Neural cell (in vitro differentiated cells): ENCODE data around the gene POU2AF3. TPM values are rescaled to one million over a fixed set of nuclear protein-coding genes. Genes with fewer than 3 reads are reported as not detected.

Experiments
- H2AFZ ChIP-seq: fragments of 200-600, 300-800 bp; sonication (generic), shearing (Covaris generic); 2 replicates; pipeline ENCODE4 v1.6.0; 2014; ENCODE audit warnings: low read depth, mild to moderate bottlenecking, antibody characterized with exemption, low read length, moderate library complexity
- H3F3A ChIP-seq: fragments of 200-600 bp; shearing (Covaris generic); 2 replicates; pipeline ENCODE4 v1.6.1; 2016; ENCODE audit warnings: mild to moderate bottlenecking, moderate library complexity, mixed read lengths, antibody characterized with exemption, low read length; ENCODE audit not compliant: insufficient read depth, poor library complexity, severe bottlenecking
- H3K27ac ChIP-seq: fragments of 200-600, 300-800 bp; sonication (generic), shearing (Covaris generic); 2 replicates; pipeline ENCODE4 v1.5.1; 2014; ENCODE audit warnings: mild to moderate bottlenecking, low read length, moderate library complexity
- H3K27me3 ChIP-seq: fragments of 300-800, 200-600 bp; sonication (generic), shearing (Covaris generic); 2 replicates; pipeline ENCODE4 v1.6.0; 2014; ENCODE audit warnings: mild to moderate bottlenecking, low read depth, low read length, moderate library complexity; ENCODE audit not compliant: insufficient read depth
- H3K36me3 ChIP-seq: fragments of 300-800, 200-600 bp; sonication (generic), shearing (Covaris generic); 2 replicates; pipeline ENCODE4 v1.5.1; 2014; ENCODE audit warnings: mild to moderate bottlenecking, antibody characterized with exemption, low read length, moderate library complexity; ENCODE audit not compliant: insufficient read depth
- H3K4me2 ChIP-seq: fragments of 300-800, 200-600 bp; sonication (generic), shearing (Covaris generic); 2 replicates; pipeline ENCODE4 v1.6.0; 2014; ENCODE audit warnings: mild to moderate bottlenecking, low read length
- H3K4me3 ChIP-seq: fragments of 300-800, 200-600 bp; sonication (generic), shearing (Covaris generic); 2 replicates; pipeline ENCODE4 v1.5.1; 2014; ENCODE audit warnings: mild to moderate bottlenecking, low read length, moderate library complexity
- H3K79me2 ChIP-seq: fragments of 200-600 bp; shearing (Covaris generic); replicated peaks from 2 replicates; pipeline ENCODE4 v1.6.0; 2014; ENCODE audit warnings: mild to moderate bottlenecking, low read length, moderate library complexity; ENCODE audit not compliant: insufficient read depth
- H3K9ac ChIP-seq: fragments of 300-800, 200-600 bp; sonication (generic), shearing (Covaris generic); 2 replicates; pipeline ENCODE4 v1.6.1; 2016; ENCODE audit warnings: mild to moderate bottlenecking, low read length, mixed read lengths
- H3K9me2 ChIP-seq: fragments of 200-600 bp; shearing (Covaris generic); 2 replicates; pipeline ENCODE4 v1.6.1; 2016; ENCODE audit warnings: mild to moderate bottlenecking, low read length, mixed read lengths; ENCODE audit not compliant: insufficient read depth
- H3K9me3 ChIP-seq: fragments of 200-600, 300-800 bp; sonication (generic), shearing (Covaris generic); 2 replicates; pipeline ENCODE4 v1.6.1; 2016; ENCODE audit warnings: mild to moderate bottlenecking, mixed run types, low read length, moderate library complexity, mixed read lengths
- H4K20me1 ChIP-seq: fragments of 200-600 bp; shearing (Covaris generic); 2 replicates; pipeline ENCODE4 v1.6.1; 2016; ENCODE audit warnings: mild to moderate bottlenecking, mixed run types; ENCODE audit not compliant: insufficient read depth
- CTCF ChIP-seq: fragments of 450-650 bp; IDR thresholded peaks from 2 replicates; pipeline ENCODE4 v1.5.1; 2014; ENCODE audit warnings: antibody characterized with exemption, mild to moderate bottlenecking, moderate library complexity; ENCODE audit not compliant: poor library complexity, severe bottlenecking
- EP300 ChIP-seq: fragments of 450-650 bp; conservative IDR thresholded peaks from 2 replicates; pipeline ENCODE4 v1.6.1; 2014; ENCODE audit warnings: antibody characterized with exemption, mild to moderate bottlenecking, moderate library complexity; ENCODE audit not compliant: poor library complexity, severe bottlenecking
- EZH2 ChIP-seq: fragments of 200-600, 300-800 bp; shearing (Covaris generic), sonication (generic); IDR thresholded peaks from 2 replicates; pipeline ENCODE4 v1.6.1; 2014; ENCODE audit warnings: antibody characterized with exemption, low read length, borderline replicate concordance, mild to moderate bottlenecking; ENCODE audit not compliant: insufficient read depth, poor library complexity, severe bottlenecking
- MXI1 ChIP-seq: fragments of 450-650 bp; conservative IDR thresholded peaks from 2 replicates; pipeline ENCODE4 v1.6.1; 2014; ENCODE audit warnings: antibody characterized with exemption, mild to moderate bottlenecking; ENCODE audit not compliant: poor library complexity, severe bottlenecking
- POLR2AphosphoS5 ChIP-seq: IDR thresholded peaks from 2 replicates; pipeline ENCODE4 v1.6.1; 2012
- RAD21 ChIP-seq: fragments of 450-650 bp; conservative IDR thresholded peaks from 2 replicates; pipeline ENCODE4 v1.6.1; 2014; ENCODE audit warnings: antibody characterized with exemption, mild to moderate bottlenecking, moderate library complexity
- REST ChIP-seq: IDR thresholded peaks from 2 replicates; pipeline ENCODE4 v1.6.1; 2012; ENCODE audit warnings: borderline replicate concordance
- SMC3 ChIP-seq: fragments of 450-650 bp; conservative IDR thresholded peaks from 2 replicates; pipeline ENCODE4 v1.6.1; 2014; ENCODE audit warnings: antibody characterized with exemption, mild to moderate bottlenecking, moderate library complexity; ENCODE audit not compliant: poor library complexity
- TAF1 ChIP-seq: IDR thresholded peaks from 2 replicates; pipeline ENCODE4 v1.6.1; 2012; ENCODE audit warnings: low read depth
- polyA plus RNA-seq: library from polyadenylated mRNA; depleted of rRNA; stranded (reverse); fragments of >200 nt; gene quantifications from 2 replicates; pipeline ENCODE4 v1.2.3, GENCODE V29; 2014

POU2AF3 gene
- polyA plus RNA-seq, 1 donor from 2014 or later = not detected

GRCh38 chr11:111349191-111349695 is 50.9 kb downstream of the POU2AF3 start:
- no peak overlapping the region for H3K27ac ChIP-seq
- no peaks in the 10 kb centered on the region for H3K36me3 ChIP-seq
- H3K9ac ChIP-seq = no peak overlapping the region
- no peak overlapping the region for H2AFZ ChIP-seq
- no peaks in the 10 kb centered on the region for H3F3A ChIP-seq
- no peak overlapping the region for H3K4me3 ChIP-seq
- H3K4me2 ChIP-seq = no peak overlapping the region
- H3K9me3 ChIP-seq = no peaks in the 10 kb centered on the region
- H4K20me1 ChIP-seq = no peaks in the 10 kb centered on the region
- H3K79me2 ChIP-seq = no peaks in the 10 kb centered on the region
- no peaks in the 10 kb centered on the region for H3K9me2 ChIP-seq
- TF ChIP-seq CTCF = no peak
- TF ChIP-seq REST = no peak
- TF ChIP-seq SMC3 = no peak
- no peak for TF ChIP-seq EZH2
- TF ChIP-seq EP300 = no peak
- no peak for TF ChIP-seq RAD21
- TF ChIP-seq POLR2AphosphoS5 = no peak
- no peak for TF ChIP-seq MXI1
- TF ChIP-seq TAF1 = no peak
- H3K27me3 ChIP-seq = no peaks in the 10 kb centered on the region

- H3K36me3 ChIP-seq = no peaks in the 10 kb centered on the region
- H3K27me3 ChIP-seq = no peaks in the 10 kb centered on the region
- TF ChIP-seq MXI1 = no peak
- TF ChIP-seq CTCF = no peak
- TF ChIP-seq SMC3 = no peak
- TF ChIP-seq TAF1 = no peak
- TF ChIP-seq POLR2AphosphoS5 = no peak
- TF ChIP-seq EZH2 = no peak
- TF ChIP-seq RAD21 = no peak
- TF ChIP-seq EP300 = no peak
- no peak for TF ChIP-seq REST
- no peak overlapping the region for H3K4me2 ChIP-seq
- no peak overlapping the region for H3K27ac ChIP-seq
- no peak overlapping the region for H3K9ac ChIP-seq
- no peaks in the 10 kb centered on the region for H4K20me1 ChIP-seq
- H3K79me2 ChIP-seq = no peaks in the 10 kb centered on the region
- no peaks in the 10 kb centered on the region for H3F3A ChIP-seq
- no peaks in the 10 kb centered on the region for H3K9me2 ChIP-seq
- no peak overlapping the region for H3K4me3 ChIP-seq
- no peak overlapping the region for H2AFZ ChIP-seq
- no peaks in the 10 kb centered on the region for H3K9me3 ChIP-seq
These were observed 52.5 kb downstream of the POU2AF3 start for GRCh38 chr11:111350811-111351210.
